ENCODE results near the gene MEGF11.

The MEGF11 gene

GRCh38 chr15:66080717-66081398 lies 172.7 kb downstream of the MEGF11 start:
- Histone ChIP-seq H3K27me3 (ENCODE audit: control insufficient read depth, insufficient read depth, low read length) (no peaks in the 10 kb centered on the region), H3K36me3 (ENCODE audit: control insufficient read depth, insufficient read depth, low read length) (no peaks in the 10 kb centered on the region), H3K9ac (ENCODE audit: low read depth, low read length) (no peak overlapping the region), H3K4me3 (ENCODE audit: low read depth, low read length) (no peak overlapping the region), H3K4me1 (ENCODE audit: control insufficient read depth, insufficient read depth, low read length) (no peaks in the 10 kb centered on the region), H3K9me3 (ENCODE audit: control insufficient read depth, insufficient read depth, low read length) (no peaks in the 10 kb centered on the region)

GRCh38 chr15:66078929-66079275 lies 174.6 kb downstream of the MEGF11 start:
- Histone ChIP-seq H3K4me3 (ENCODE audit: low read depth, low read length) (no peak overlapping the region), H3K9ac (ENCODE audit: low read depth, low read length) (no peak overlapping the region), H3K4me1 (ENCODE audit: control insufficient read depth, insufficient read depth, low read length) (no peaks in the 10 kb centered on the region), H3K9me3 (ENCODE audit: control insufficient read depth, insufficient read depth, low read length) (no peaks in the 10 kb centered on the region), H3K27me3 (ENCODE audit: control insufficient read depth, insufficient read depth, low read length) (no peaks in the 10 kb centered on the region), H3K36me3 (ENCODE audit: control insufficient read depth, insufficient read depth, low read length) (no peaks in the 10 kb centered on the region)

- Histone ChIP-seq H3K4me1 (ENCODE audit: control insufficient read depth, insufficient read depth, low read length) (no peaks in the 10 kb centered on the region), H3K36me3 (ENCODE audit: control insufficient read depth, insufficient read depth, low read length) (no peaks in the 10 kb centered on the region), H3K9ac (ENCODE audit: low read depth, low read length) (no peak overlapping the region), H3K27me3 (ENCODE audit: control insufficient read depth, insufficient read depth, low read length) (no peaks in the 10 kb centered on the region), H3K4me3 (ENCODE audit: low read depth, low read length) (no peak overlapping the region), H3K9me3 (ENCODE audit: control insufficient read depth, insufficient read depth, low read length) (no peaks in the 10 kb centered on the region)
These were observed 175.2 kb downstream of the MEGF11 start for GRCh38 chr15:66078196-66078928.

GRCh38 chr15:66077320-66077663 lies 176.3 kb downstream of the MEGF11 start:
- Histone ChIP-seq H3K36me3 (ENCODE audit: control insufficient read depth, insufficient read depth, low read length) (no peaks in the 10 kb centered on the region), H3K4me3 (ENCODE audit: low read depth, low read length) (no peak overlapping the region), H3K4me1 (ENCODE audit: control insufficient read depth, insufficient read depth, low read length) (no peaks in the 10 kb centered on the region), H3K27me3 (ENCODE audit: control insufficient read depth, insufficient read depth, low read length) (no peaks in the 10 kb centered on the region), H3K9ac (ENCODE audit: low read depth, low read length) (no peak overlapping the region), H3K9me3 (ENCODE audit: control insufficient read depth, insufficient read depth, low read length) (no peaks in the 10 kb centered on the region)

- Histone ChIP-seq H3K4me1 (ENCODE audit: control insufficient read depth, insufficient read depth, low read length) (no peaks in the 10 kb centered on the region), H3K4me3 (ENCODE audit: low read depth, low read length) (no peak overlapping the region)
These were observed 176.8 kb downstream of the MEGF11 start for GRCh38 chr15:66076591-66077319.

GRCh38 chr15:66075947-66076346 lies 177.6 kb downstream of the MEGF11 start:
- Histone ChIP-seq H3K4me3 (ENCODE audit: low read depth, low read length) (no peak overlapping the region), H3K27me3 (ENCODE audit: control insufficient read depth, insufficient read depth, low read length) (no peaks in the 10 kb centered on the region)

More at GRCh38 chr15:66076591-66077319, 176.8 kb downstream of the MEGF11 start:
- no peaks in the 10 kb centered on the region for H3K36me3 ChIP-seq (ENCODE audit: control insufficient read depth, insufficient read depth, low read length)
- H3K9me3 ChIP-seq (ENCODE audit: control insufficient read depth, insufficient read depth, low read length): no peaks in the 10 kb centered on the region
- no peak overlapping the region for H3K9ac ChIP-seq (ENCODE audit: low read depth, low read length)
- no peaks in the 10 kb centered on the region for H3K27me3 ChIP-seq (ENCODE audit: control insufficient read depth, insufficient read depth, low read length)

GRCh38 chr15:66072616-66073361 lies 180.8 kb downstream of the MEGF11 start:
- H3K4me3 ChIP-seq (ENCODE audit: low read depth, low read length): no peak overlapping the region
- H3K9ac ChIP-seq (ENCODE audit: low read depth, low read length): no peak overlapping the region
- peaks cover 6% of the 10 kb centered on the region for H3K4me1 ChIP-seq (ENCODE audit: control insufficient read depth, insufficient read depth, low read length)
- no peaks in the 10 kb centered on the region for H3K36me3 ChIP-seq (ENCODE audit: control insufficient read depth, insufficient read depth, low read length)
- no peaks in the 10 kb centered on the region for H3K9me3 ChIP-seq (ENCODE audit: control insufficient read depth, insufficient read depth, low read length)
- no peaks in the 10 kb centered on the region for H3K27me3 ChIP-seq (ENCODE audit: control insufficient read depth, insufficient read depth, low read length)

More at GRCh38 chr15:66075947-66076346, 177.6 kb downstream of the MEGF11 start:
- Histone ChIP-seq H3K36me3 (ENCODE audit: control insufficient read depth, insufficient read depth, low read length) (no peaks in the 10 kb centered on the region), H3K9ac (ENCODE audit: low read depth, low read length) (no peak overlapping the region), H3K9me3 (ENCODE audit: control insufficient read depth, insufficient read depth, low read length) (no peaks in the 10 kb centered on the region), H3K4me1 (ENCODE audit: control insufficient read depth, insufficient read depth, low read length) (no peaks in the 10 kb centered on the region)

GRCh38 chr15:66071921-66072295 lies 181.6 kb downstream of the MEGF11 start:
- Histone ChIP-seq H3K4me3 (ENCODE audit: low read depth, low read length) (no peak overlapping the region), H3K9ac (ENCODE audit: low read depth, low read length) (no peak overlapping the region), H3K27me3 (ENCODE audit: control insufficient read depth, insufficient read depth, low read length) (no peaks in the 10 kb centered on the region), H3K36me3 (ENCODE audit: control insufficient read depth, insufficient read depth, low read length) (no peaks in the 10 kb centered on the region), H3K4me1 (ENCODE audit: control insufficient read depth, insufficient read depth, low read length) (peaks cover 13% of the 10 kb centered on the region), H3K9me3 (ENCODE audit: control insufficient read depth, insufficient read depth, low read length) (no peaks in the 10 kb centered on the region)

GRCh38 chr15:66071160-66071920 lies 182.2 kb downstream of the MEGF11 start:
- no peaks in the 10 kb centered on the region for H3K27me3 ChIP-seq (ENCODE audit: control insufficient read depth, insufficient read depth, low read length)
- H3K4me1 ChIP-seq (ENCODE audit: control insufficient read depth, insufficient read depth, low read length): peaks cover 14% of the 10 kb centered on the region
- H3K9me3 ChIP-seq (ENCODE audit: control insufficient read depth, insufficient read depth, low read length): no peaks in the 10 kb centered on the region
- no peak overlapping the region for H3K4me3 ChIP-seq (ENCODE audit: low read depth, low read length)
- no peak overlapping the region for H3K9ac ChIP-seq (ENCODE audit: low read depth, low read length)
- no peaks in the 10 kb centered on the region for H3K36me3 ChIP-seq (ENCODE audit: control insufficient read depth, insufficient read depth, low read length)

- H3K4me3 ChIP-seq (ENCODE audit: low read depth, low read length): no peak overlapping the region
- no peaks in the 10 kb centered on the region for H3K9me3 ChIP-seq (ENCODE audit: control insufficient read depth, insufficient read depth, low read length)
- H3K4me1 ChIP-seq (ENCODE audit: control insufficient read depth, insufficient read depth, low read length): peaks cover 16% of the 10 kb centered on the region
- H3K9ac ChIP-seq (ENCODE audit: low read depth, low read length): no peak overlapping the region
- H3K36me3 ChIP-seq (ENCODE audit: control insufficient read depth, insufficient read depth, low read length): no peaks in the 10 kb centered on the region
- no peaks in the 10 kb centered on the region for H3K27me3 ChIP-seq (ENCODE audit: control insufficient read depth, insufficient read depth, low read length)
These were observed 183.2 kb downstream of the MEGF11 start for GRCh38 chr15:66070220-66070934.
